HG02642 (cell line): ENCODE measurements around the gene DNAAF5.

ENCODE experiments used
- ATAC-seq: cut with Tn5 transposase; IDR thresholded peaks from one replicate; pipeline ENCODE4 v1.9.1; 2021; ENCODE audit warnings: mild to moderate bottlenecking; ENCODE audit not compliant: unreplicated experiment, poor library complexity

Gene DNAAF5

GRCh38 chr7:726084-726853 lies at the start of gene DNAAF5:
TSS of gene DNAAF5 (plus strand) at chr7:726699. CDS start at chr7:726721, 22 bp downstream.
- ATAC-seq, result peak; percentile 91

- no peak for ATAC-seq
These were observed 49.5 kb upstream of the DNAAF5 start for GRCh38 chr7:676972-677385.

DNA sequence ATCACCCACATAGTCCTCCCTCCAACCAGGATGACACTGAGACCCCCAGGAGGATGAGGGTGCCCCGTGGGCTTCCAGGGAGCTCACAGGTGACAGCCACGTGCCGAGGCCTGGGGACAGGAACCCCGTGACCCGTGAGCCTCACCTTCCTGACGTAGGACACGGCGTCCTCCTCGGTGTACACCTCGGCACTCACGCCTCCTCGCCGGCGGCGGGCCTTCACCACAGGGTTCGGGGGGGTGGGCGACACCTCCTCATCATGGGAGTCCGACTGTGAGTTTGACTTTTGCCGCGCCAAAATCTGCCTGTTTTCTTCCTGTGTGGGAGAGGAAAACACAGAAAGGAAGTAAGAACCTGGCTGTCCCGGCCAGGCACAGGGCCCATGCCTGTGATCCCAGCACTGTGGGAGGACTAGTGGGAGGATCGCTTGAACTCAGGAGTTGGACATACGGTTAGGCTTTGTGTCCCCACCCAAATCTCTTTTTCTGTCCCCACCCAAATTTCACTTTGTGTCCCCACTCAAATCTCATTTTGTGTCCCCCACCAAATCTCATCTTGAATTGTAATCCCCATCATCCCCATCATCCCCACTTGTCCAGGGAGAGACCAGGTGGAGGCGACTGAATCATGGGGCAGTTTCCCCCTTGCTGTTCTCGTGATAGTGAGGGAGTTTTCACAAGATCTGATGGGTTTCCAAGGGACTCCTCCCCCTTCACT lies 45.9 kb upstream of the DNAAF5 start:
- ATAC-seq, result no peak

DNA sequence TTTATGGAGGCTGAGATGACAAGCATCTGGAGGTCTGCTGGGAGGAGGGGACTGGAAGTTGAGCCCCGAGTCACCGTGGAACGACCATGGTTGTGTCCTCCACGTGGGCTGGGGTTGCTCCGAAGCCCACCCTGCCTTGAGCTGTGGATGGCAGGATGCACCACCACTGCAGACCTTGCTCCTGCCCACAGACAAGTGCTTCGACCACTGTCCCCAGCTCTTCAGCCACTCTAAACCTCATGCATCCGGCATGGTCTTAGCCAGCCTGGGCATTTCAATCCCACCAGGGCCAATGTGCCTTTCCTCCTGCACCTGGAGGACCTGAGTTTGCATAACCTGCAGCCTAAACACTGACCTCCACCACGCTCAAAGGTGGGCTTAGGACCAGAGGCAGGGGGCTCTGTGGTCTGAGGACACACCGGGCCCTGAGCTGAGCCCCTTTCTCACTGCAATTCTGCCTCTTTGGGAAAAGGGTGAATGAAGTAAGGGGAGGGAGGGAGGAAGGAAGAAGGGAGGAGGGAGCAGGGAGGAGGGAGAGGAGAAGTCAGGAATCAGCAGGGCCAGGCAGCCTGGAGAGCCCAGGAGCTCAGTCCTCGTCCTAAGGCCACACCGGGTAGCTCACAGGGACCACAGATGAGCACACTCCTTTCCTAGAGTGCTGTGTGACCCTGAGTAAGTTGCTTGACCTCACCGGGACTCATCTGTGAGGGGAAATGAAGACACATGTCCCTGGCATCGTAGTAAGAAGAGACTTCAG lies 44.8 kb upstream of the DNAAF5 start:
- ATAC-seq, result no peak

- ATAC-seq, result no peak
These were observed 43.7 kb upstream of the DNAAF5 start for GRCh38 chr7:682810-683209.

GRCh38 chr7:683526-684205 lies 42.8 kb upstream of the DNAAF5 start:
- no peak for ATAC-seq

DNA sequence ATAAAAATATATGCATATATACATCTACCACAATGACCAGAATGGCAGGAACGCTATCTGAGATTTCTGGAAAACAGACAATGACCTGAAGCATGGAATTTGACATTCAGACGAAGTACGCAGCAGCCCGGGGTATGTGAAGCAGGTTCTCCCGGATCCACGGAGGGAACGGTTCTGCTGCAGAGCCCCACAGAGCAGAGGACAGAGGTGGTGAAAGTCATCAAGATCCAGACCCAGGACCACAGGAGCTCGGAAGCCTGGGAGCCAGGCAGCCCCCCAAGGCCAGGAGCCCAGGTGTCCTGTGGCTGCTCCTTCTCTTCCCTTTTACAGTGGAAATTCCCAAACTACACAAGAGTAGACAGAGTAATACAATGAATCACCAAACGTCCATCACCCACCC lies 42.1 kb upstream of the DNAAF5 start:
- ATAC-seq, result no peak

DNA sequence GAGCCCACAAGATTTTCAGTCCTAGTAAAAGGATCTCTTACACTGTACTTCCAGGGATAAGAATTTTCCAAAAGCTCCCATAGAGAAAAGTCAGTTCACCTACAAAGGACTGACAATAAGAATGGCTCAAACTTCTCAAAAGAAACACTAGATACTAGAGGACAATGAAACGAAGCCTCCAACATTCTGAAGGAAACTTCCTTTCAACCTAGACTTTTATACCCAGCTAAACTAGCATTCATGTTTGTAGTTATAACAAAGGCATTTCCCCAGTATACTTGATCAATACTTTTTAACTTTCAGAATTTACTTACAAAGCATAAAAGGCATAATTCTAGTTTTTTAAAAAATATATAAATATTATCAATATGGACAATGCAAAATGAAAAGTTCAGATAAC lies 41.0 kb upstream of the DNAAF5 start:
- no peak for ATAC-seq

DNA sequence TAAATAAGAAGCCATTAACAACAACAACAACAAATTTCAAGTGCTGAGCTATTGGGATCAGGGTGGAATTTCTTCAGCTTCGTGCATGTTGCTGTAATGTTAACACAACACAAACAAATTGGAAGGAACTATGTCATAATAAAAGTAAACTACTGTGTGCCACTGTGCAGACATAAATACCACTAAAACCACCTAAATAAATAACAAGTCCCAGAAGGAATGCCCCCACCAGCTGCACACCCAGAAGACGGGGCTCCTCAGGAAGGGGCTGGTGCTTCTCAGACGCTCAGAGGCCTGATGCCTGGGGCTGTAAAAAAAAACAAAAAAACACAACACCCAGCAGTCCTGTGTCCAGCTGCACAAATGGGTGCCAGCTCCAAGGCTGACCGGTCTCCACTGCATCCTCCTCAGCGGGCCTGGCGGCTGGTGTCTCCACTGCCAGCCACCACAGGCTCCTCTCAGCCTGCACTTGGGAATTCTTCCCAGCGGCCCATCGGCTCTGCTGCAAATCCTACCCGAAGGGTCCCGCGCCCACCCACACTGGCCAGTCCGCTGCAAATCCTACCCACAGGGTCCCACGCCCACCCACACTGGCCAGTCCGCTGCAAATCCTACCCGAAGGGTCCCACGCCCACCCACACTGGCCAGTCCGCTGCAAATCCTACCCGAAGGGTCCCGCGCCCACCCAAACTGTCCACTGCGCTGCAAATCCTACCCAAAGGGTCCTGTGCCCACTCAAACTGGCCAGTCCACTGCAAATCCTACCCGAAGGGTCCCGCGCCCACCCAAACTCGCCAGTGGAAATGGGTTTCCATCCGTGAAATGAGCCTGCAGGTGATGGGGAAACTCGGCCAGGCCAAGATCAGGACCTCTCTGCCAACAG lies 35.8 kb upstream of the DNAAF5 start:
- ATAC-seq, result no peak

DNA sequence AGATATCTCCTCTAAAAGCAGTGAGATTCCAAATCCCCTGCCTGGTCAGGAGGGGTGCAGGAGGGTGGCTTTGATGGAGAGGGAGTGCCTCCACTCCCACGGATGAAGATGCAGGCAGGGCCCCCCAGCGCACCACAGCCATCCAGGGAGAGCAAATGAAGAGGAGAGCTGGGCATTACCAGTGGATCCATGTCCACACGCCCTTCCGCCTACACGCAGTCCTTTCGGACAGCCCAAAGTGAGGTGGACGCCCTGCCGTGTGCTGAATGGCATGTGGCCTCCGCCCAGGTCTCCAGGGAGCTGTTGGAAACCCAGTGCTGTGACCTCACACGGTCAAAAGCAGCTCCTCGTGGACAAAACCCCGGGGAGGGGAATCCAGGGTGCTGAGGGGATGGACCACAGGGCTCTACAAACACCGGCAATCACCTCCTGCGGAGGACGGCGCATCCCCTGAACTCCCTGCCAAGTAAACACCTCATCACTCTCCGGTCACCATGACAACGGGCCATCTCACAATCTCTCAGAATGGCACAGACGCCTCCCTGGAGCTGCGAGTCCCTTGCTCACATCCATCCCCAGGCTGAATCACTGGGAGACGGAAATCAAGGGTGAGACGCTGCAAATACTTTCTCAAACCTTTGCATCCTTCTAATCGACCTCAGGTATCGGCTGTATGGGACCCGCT lies 35.0 kb upstream of the DNAAF5 start:
- no peak for ATAC-seq

DNA sequence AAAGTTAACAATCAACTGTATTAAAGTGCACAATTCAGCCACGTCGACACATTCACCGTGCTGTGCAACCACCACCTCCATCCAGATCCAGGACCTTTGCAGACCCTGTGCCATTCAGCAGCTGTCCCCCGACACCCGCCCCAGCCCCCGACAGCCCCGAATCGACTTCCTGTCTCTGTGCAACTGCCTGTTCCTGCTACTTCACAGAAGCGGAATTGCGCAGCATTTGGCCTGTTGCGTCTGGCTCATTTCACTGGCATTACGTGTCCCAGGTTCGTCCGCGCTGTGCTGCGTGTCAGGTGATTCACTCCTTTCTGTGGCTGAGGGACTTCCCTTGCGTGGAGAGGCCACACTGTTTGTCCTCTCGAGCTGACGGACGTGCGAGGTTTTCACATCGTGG lies 33.2 kb upstream of the DNAAF5 start:
- ATAC-seq, result no peak

DNA sequence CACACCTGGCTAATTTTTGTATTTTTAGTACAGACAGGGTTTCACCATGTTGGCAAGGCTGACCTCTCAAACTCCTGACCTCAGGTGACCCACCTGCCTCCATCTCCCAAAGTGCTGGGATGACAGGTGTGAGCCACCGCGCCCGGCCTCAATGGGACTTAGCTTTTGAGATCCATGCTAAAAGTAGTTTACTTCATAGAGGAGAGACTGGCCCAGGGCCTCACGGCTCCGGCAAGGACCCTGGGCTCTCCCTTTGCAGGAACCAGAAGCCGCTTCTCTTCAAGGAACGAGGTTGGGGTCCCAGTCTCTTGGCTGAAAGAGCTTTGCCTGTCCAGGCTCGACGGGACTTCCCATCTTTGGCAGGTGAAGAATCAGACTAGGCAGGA lies 30.1 kb upstream of the DNAAF5 start:
- ATAC-seq, result no peak

GRCh38 chr7:696812-697551 lies 29.5 kb upstream of the DNAAF5 start:
- no peak for ATAC-seq

GRCh38 chr7:698515-699475 lies 27.7 kb upstream of the DNAAF5 start:
- ATAC-seq, result no peak

- no peak for ATAC-seq
These were observed 26.9 kb upstream of the DNAAF5 start for GRCh38 chr7:699476-700170.

- no peak for ATAC-seq
These were observed 25.3 kb upstream of the DNAAF5 start for GRCh38 chr7:701086-701671.
